Measurements from ENCODE around the gene PRELP.

- TF ChIP-seq CTCF (IDR thresholded peaks at IDR 0.05) (no peak), EZH2 (IDR thresholded peaks at IDR 0.05; ENCODE audit: borderline replicate concordance, insufficient read depth, low read depth, low read length, poor library complexity, severe bottlenecking) (no peak)
These were observed 32.3 kb upstream of the PRELP start for GRCh38 chr1:203443296-203443695.

Data from B cell (primary cell).